Measurements from ENCODE around the gene MSRB2.

MSRB2 gene

GRCh38 chr10:23158370-23158769, 63.0 kb downstream of the MSRB2 start:
- peak overlapping the region; percentile 69 for H3K4me3 ChIP-seq
- no peak overlapping the region for H3K9ac ChIP-seq (ENCODE audit: insufficient read length)
- peak; percentile 44 for DNase-seq (ENCODE audit: low read depth, low spot score)
- H3K9me3 ChIP-seq (ENCODE audit: low read depth, low read length) = no peaks in the 10 kb centered on the region
- no peak for TF ChIP-seq POLR2AphosphoS5 (IDR thresholded peaks at IDR 0.05; ENCODE audit: borderline replicate concordance, low read depth, low read length)
- no peak overlapping the region for H3K27ac ChIP-seq
- no peaks in the 10 kb centered on the region for H3K36me3 ChIP-seq (ENCODE audit: insufficient read depth, low read length)

GRCh38 chr10:23171232-23171876, 76.0 kb downstream of the MSRB2 start:
- H3K4me3 ChIP-seq = no peak overlapping the region
- no peaks in the 10 kb centered on the region for H3K36me3 ChIP-seq (ENCODE audit: insufficient read depth, low read length)
- H3K9me3 ChIP-seq (ENCODE audit: low read depth, low read length) = no peaks in the 10 kb centered on the region
- TF ChIP-seq FOXP2 (optimal IDR thresholded peaks at IDR 0.05; ENCODE audit: control extremely low read depth, extremely low read length, insufficient read depth) (no peak), POLR2AphosphoS5 (IDR thresholded peaks at IDR 0.05; ENCODE audit: borderline replicate concordance, low read depth, low read length) (no peak), EZH2 (IDR thresholded peaks at IDR 0.05) (no peak)
- H3K9ac ChIP-seq (ENCODE audit: insufficient read length) = no peak overlapping the region
- no peak for DNase-seq (ENCODE audit: low read depth, low spot score)
- no peak overlapping the region for H3K27ac ChIP-seq

All from SK-N-MC (cell line).